Body of pancreas (tissue), 4 donors: ENCODE results near the gene GPX3. TPM values are rescaled to one million over a fixed set of nuclear protein-coding genes. Genes with fewer than 3 reads are reported as not detected.
A peak's percentile ranks its signal among the peaks of the same experiment; 100 is the strongest.

Source experiments
- ATAC-seq: fragments of 150-250 bp; one replicate; pipeline ENCODE4 v1.9.1; 2016
- DNase-seq, 4 donors: peaks; one replicate each; pipeline ENCODE4 v3.0.0-alpha.2; 2019
- H3K27ac ChIP-seq, 4 donors: fragments of 200-600 bp; sonication (generic); 1 replicate in 3 of 4; 2 replicates in 1 of 4; pipeline versions ENCODE4 v1.5.1 to v1.6.1; 2016 to 2019; ENCODE audit warnings: mild to moderate bottlenecking in 1 of 4, mixed read lengths in 1 of 4, moderate library complexity in 1 of 4
- H3K27me3 ChIP-seq, 2 donors: fragments of 200-600 bp; sonication (generic); one replicate each; pipeline ENCODE4 v1.6.0; 2016; ENCODE audit warnings: mild to moderate bottlenecking in 1 of 2
- H3K36me3 ChIP-seq, 2 donors: fragments of 200-600 bp; sonication (generic); replicated peaks in 1 of 2; 2 replicates each; pipeline ENCODE4 v1.5.1; 2016; ENCODE audit warnings: low read depth in 2 of 2; ENCODE audit not compliant: insufficient read depth in 1 of 2
- H3K4me1 ChIP-seq: fragments of 200-600 bp; sonication (generic); one replicate; pipeline ENCODE4 v1.6.0; 2016
- H3K4me3 ChIP-seq, 2 donors: fragments of 200-600 bp; sonication (generic); 1 replicate in 1 of 2; 2 replicates in 1 of 2; pipeline ENCODE4 v1.5.1; 2016 to 2019
- H3K9me3 ChIP-seq, 3 donors: fragments of 200-600 bp; sonication (generic); 1 replicate in 2 of 3; 2 replicates in 1 of 3; pipeline ENCODE4 v1.5.1; 2016
- CTCF ChIP-seq, 7 experiments: fragments of 450-650 bp in 4 of 7; fragments of 200-600 bp in 3 of 7; sonication (generic) in 3 of 7; IDR thresholded peaks; one replicate each; pipeline ENCODE4 v1.5.1; 2016 to 2019; ENCODE audit warnings: antibody characterized with exemption in 7 of 7
- POLR2A ChIP-seq, 3 donors: fragments of 450-650 bp; IDR thresholded peaks; one replicate each; pipeline ENCODE4 v1.6.1; 2016; ENCODE audit warnings: antibody characterized with exemption in 3 of 3, mild to moderate bottlenecking in 2 of 3
- WGBS, 2 donors: methylation state at CpG; one replicate each; pipeline ENCODE4 v1.1.5; 2017; 5-methylcytosine and 5-hydroxymethylcytosine counted together
- intact Hi-C: fragments of 100-400 bp; cut with DNase I; formaldehyde crosslinking; loops from one replicate; pipeline ENCODE4 v1.15.1; 2023
- total RNA-seq, 2 donors: library from RNA; depleted of rRNA; stranded (reverse); fragments of >200 nt; gene quantifications; one replicate each; pipeline ENCODE4 v1.1.0, GENCODE V29; 2016

Gene GPX3
- total RNA-seq, 2 donors from 2014 or later = 686 to 1,482 TPM

DNA sequence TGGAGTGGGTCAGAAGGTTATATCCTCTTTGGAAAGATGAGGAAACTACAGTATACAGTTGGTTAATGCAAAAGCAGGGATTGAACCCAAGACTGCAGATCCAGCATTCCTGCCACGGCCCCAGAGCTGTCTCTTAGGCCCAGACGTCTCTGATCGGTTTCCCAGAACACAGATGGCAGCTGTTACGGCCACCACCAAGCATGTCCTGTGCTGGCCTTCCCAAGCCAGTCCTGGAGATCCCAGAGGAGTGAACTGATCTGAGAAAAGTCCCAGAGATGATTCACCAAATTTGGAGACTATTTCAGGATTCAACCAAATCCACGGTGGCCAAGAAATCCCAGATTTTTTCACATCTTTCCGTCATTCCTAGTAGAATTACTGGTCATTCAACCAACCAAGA, 40.4 kb downstream of the GPX3 start:
- intact Hi-C loops = no loop called here
- peak overlapping the region in 3 of 4 donors; percentile 5 to 65 (median 48) for H3K27ac ChIP-seq
- H3K4me3 ChIP-seq = no peak overlapping the region
- peaks cover 7 to 9% of the 10 kb centered on the region in 2 donors for H3K36me3 ChIP-seq
- no peak for TF ChIP-seq CTCF (IDR thresholded peaks at IDR 0.05)
- no peak for TF ChIP-seq POLR2A (IDR thresholded peaks at IDR 0.05)
- DNase-seq (peak in 1 of 4 donors; percentile 43), ATAC-seq (no peak)
- no peaks in the 10 kb centered on the region for H3K9me3 ChIP-seq
- peaks cover 36% of the 10 kb centered on the region for H3K4me1 ChIP-seq
- WGBS, 2 donors = 88 to 100% methylated on average over 6 of the region's 6 CpGs
- H3K27me3 ChIP-seq = no peaks in the 10 kb centered on the region

- ATAC-seq = no peak
- no peaks in the 10 kb centered on the region for H3K9me3 ChIP-seq
- H3K4me3 ChIP-seq = no peak overlapping the region
- peaks cover 37% of the 10 kb centered on the region for H3K4me1 ChIP-seq
- peak overlapping the region in 3 of 4 donors; percentile 36 to 70 (median 63) for H3K27ac ChIP-seq
- intact Hi-C loops = no loop called here
- no peaks in the 10 kb centered on the region for H3K27me3 ChIP-seq
- 93 to 95% methylated on average over 5 of the region's 5 CpGs for WGBS, 2 donors
- TF ChIP-seq POLR2A (IDR thresholded peaks at IDR 0.05) (no peak), CTCF (IDR thresholded peaks at IDR 0.05) (no peak)
- DNase-seq = no peak
- H3K36me3 ChIP-seq = peaks cover 7% of the 10 kb centered on the region in 2 donors
Observed at GRCh38 chr5:151062405-151063141, 42.2 kb downstream of the GPX3 start.

DNA sequence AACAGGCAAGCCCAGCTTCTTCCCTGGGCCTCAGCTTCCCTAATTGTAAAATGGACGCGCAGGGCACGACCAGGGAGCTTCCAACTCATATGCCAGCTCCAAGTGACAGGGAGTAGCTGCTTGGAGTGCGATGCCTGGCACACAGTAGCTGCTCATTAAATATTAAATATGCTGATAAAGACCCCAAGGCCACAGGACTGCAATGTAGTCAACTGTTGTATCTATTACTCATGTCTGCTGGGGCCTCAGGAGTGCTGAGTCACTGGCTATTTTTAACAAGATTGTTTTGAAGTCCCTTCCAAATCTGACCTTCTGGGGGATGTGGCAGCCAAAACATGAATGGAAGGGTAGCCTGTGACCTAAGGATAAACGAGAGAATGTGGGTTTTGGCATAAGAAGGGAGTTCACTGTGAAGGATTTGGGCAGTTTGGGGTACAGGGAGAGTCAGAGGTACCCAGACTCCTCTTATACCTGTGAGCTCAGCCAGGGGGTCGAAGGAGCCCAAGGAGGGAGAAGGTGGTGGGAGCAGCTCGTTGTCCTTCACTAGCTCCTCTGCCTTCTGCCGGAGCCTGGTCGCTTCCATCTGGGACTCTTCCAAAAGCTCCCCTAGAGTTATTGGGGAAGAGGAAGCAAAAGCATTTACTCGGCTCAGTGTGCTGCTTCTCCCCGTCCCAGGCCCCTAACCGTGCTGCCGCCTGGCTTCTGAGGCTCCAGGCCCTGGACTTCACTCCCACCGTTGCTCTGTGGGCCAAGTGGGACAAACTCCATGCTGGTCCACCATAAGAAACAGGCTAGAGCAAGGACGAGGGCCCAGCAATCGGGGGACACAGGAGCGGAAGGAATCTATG, 43.0 kb downstream of the GPX3 start:
- TF ChIP-seq CTCF (IDR thresholded peaks at IDR 0.05) (no peak), POLR2A (IDR thresholded peaks at IDR 0.05) (no peak)
- Histone ChIP-seq H3K27ac (peak overlapping the region; percentile 26 to 70 (median 50)), H3K36me3 (peaks cover 3 to 7% of the 10 kb centered on the region in 2 donors), H3K4me3 (no peak overlapping the region), H3K9me3 (no peaks in the 10 kb centered on the region), H3K27me3 (no peaks in the 10 kb centered on the region), H3K4me1 (peaks cover 45% of the 10 kb centered on the region)
- intact Hi-C loops = no loop called here
- DNase-seq (peak; percentile 43 to 63 (median 55)), ATAC-seq (peak; percentile 75)
- 62 to 66% methylated on average over 17 of the region's 17 CpGs for WGBS, 2 donors

GRCh38 chr5:151064916-151065499, 44.6 kb downstream of the GPX3 start:
- DNase-seq (no peak), ATAC-seq (no peak)
- no peaks in the 10 kb centered on the region for H3K27me3 ChIP-seq
- peaks cover 59% of the 10 kb centered on the region for H3K4me1 ChIP-seq
- no peak overlapping the region for H3K4me3 ChIP-seq
- peaks cover 2 to 7% of the 10 kb centered on the region in 2 donors for H3K36me3 ChIP-seq
- no peak for TF ChIP-seq CTCF (IDR thresholded peaks at IDR 0.05)
- TF ChIP-seq POLR2A (IDR thresholded peaks at IDR 0.05) = no peak
- intact Hi-C loops = no loop called here
- 92 to 97% methylated on average over 12 of the region's 12 CpGs for WGBS, 2 donors
- no peaks in the 10 kb centered on the region for H3K9me3 ChIP-seq
- peak overlapping the region in 1 of 4 donors; percentile 70 for H3K27ac ChIP-seq
